GM12878 (cell line): ENCODE results near the gene YWHAQ.

Experiments used
- CTCF ChIP-seq, 3 experiments: IDR thresholded peaks in 2 of 3; conservative IDR thresholded peaks in 1 of 3; 2 replicates each; pipeline ENCODE4 v1.5.1; 2011; ENCODE audit warnings: low read depth in 3 of 3, low read length in 3 of 3, mild to moderate bottlenecking in 3 of 3, control low read depth in 2 of 3, moderate library complexity in 2 of 3, inconsistent platforms in 1 of 3, mixed read lengths in 1 of 3; ENCODE audit not compliant: control insufficient read depth in 2 of 3, insufficient read depth in 1 of 3; ENCODE audit errors: extremely low read depth in 1 of 3
- SRF ChIP-seq, 2 experiments: IDR thresholded peaks; 2 replicates each; pipeline ENCODE4 v1.6.1; 2011; ENCODE audit warnings: low read depth in 2 of 2, low read length in 2 of 2, mild to moderate bottlenecking in 1 of 2, moderate library complexity in 1 of 2

DNA sequence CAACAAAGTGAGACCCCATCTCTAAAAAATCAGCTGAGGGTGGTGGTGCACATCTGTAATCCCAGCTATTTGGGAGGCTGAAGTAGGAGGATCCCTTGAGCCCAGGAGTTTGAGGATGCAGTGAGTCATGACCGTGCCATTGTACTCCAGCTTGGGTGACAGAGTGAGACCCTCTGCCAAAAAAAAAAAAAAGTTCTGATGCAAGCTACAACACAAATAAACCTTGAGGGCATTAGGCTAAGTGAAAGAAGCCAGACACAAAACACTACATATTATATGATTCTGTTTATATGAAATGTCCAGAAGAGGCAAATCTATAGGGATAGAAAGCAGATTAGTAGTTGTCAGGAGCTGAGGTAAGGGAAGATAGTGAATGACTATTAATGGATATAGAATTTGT, 13.0 kb downstream of the YWHAQ start:
- TF ChIP-seq CTCF (IDR thresholded peaks at IDR 0.05 in 2 of 3, conservative IDR thresholded peaks at IDR 0.05 in 1 of 3; ENCODE audit: control insufficient read depth in 2 of 3, extremely low read depth in 1 of 3, insufficient read depth in 1 of 3, low read depth in 3 of 3, low read length in 3 of 3) = no peak
- no peak for TF ChIP-seq SRF (IDR thresholded peaks at IDR 0.05; ENCODE audit: low read depth in 2 of 2, low read length in 2 of 2)
